AG10803 (cell line): ENCODE results near the gene MYCL.

Source experiments
- DNase-seq: peaks from one replicate; pipeline ENCODE4 v3.0.0; 2010; ENCODE audit warnings: low read depth
- H3K4me3 ChIP-seq: 2 replicates; pipeline ENCODE4 v1.5.1; 2011; ENCODE audit warnings: mild to moderate bottlenecking, low read length, control low read depth
- TF ChIP-seq, protein P1 (sequence below): conservative IDR thresholded peaks from 2 replicates; pipeline ENCODE4 v1.5.1; 2011; ENCODE audit warnings: mild to moderate bottlenecking, low read length, control low read depth, inconsistent platforms

Gene MYCL

DNA sequence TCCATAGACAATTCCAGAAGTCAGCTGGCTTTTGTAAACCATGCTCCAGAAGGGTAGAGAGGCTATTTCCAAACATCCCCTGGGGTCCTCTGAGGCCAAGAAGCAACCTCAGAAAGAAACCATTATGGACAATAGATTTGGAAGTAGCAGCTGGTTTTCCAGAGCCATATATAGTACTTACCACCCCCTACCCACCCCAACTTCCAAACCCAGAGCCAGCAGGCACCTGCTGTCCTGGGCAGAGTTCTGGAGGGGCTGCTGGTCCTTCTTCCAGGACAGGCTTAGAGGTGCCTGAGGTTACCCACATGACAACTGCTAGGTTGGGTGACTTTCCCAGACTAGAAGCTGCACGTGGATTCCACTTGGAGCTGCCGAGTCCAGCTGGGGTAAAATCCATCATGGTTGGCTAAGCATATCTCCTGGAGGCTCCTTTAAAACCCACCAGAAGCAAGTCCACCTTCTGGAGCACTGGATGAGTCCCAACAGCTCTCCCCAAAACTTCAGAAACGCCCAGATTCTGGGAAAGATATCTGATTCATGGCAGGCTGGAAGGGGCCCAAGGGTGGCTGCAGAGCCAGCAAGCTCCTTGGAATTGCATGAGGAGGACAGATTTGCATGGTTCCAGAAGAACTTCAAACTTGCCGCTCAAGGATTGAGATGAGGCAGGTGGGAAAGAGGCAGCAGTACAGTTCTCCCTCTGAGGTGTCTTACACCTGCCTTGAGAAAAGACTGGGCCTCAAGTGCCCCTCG lies 5.8 kb downstream of the MYCL start:
- TF ChIP-seq, protein P1, sequence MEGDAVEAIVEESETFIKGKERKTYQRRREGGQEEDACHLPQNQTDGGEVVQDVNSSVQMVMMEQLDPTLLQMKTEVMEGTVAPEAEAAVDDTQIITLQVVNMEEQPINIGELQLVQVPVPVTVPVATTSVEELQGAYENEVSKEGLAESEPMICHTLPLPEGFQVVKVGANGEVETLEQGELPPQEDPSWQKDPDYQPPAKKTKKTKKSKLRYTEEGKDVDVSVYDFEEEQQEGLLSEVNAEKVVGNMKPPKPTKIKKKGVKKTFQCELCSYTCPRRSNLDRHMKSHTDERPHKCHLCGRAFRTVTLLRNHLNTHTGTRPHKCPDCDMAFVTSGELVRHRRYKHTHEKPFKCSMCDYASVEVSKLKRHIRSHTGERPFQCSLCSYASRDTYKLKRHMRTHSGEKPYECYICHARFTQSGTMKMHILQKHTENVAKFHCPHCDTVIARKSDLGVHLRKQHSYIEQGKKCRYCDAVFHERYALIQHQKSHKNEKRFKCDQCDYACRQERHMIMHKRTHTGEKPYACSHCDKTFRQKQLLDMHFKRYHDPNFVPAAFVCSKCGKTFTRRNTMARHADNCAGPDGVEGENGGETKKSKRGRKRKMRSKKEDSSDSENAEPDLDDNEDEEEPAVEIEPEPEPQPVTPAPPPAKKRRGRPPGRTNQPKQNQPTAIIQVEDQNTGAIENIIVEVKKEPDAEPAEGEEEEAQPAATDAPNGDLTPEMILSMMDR, result no peak
- H3K4me3 ChIP-seq, result no peak overlapping the region
- DNase-seq, result peak; percentile 24

DNA sequence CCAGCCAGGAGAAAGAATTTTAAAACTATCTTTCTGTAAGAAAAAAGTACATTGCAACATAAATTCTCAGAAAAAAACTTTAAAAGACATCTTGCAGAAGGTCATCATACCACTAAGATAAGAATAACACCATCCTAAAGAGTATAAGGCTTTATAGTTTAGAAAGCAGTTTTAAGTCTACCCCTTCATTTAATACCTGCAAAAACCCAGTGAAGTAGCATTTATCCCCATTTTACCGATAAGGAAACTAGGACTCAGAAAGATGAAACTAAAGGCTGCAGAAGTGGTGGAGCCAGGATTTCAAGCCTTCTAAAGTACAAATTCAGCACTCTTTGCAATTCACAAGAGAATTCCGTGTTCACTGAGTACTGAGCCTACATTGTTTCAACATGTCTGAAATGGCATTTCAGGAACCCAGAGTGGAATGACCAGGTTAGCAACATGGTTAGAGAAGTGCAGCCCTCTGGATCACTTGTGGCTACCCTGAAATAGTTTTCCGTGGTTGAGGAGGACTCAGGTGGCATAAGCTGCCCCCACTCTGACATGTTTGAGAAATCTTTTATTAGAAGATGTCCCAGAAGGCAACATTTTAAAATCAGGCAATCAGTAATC lies 6.7 kb downstream of the MYCL start:
- peak; percentile 34 for DNase-seq
- TF ChIP-seq, protein P1, result no peak
- H3K4me3 ChIP-seq, result no peak overlapping the region

DNA sequence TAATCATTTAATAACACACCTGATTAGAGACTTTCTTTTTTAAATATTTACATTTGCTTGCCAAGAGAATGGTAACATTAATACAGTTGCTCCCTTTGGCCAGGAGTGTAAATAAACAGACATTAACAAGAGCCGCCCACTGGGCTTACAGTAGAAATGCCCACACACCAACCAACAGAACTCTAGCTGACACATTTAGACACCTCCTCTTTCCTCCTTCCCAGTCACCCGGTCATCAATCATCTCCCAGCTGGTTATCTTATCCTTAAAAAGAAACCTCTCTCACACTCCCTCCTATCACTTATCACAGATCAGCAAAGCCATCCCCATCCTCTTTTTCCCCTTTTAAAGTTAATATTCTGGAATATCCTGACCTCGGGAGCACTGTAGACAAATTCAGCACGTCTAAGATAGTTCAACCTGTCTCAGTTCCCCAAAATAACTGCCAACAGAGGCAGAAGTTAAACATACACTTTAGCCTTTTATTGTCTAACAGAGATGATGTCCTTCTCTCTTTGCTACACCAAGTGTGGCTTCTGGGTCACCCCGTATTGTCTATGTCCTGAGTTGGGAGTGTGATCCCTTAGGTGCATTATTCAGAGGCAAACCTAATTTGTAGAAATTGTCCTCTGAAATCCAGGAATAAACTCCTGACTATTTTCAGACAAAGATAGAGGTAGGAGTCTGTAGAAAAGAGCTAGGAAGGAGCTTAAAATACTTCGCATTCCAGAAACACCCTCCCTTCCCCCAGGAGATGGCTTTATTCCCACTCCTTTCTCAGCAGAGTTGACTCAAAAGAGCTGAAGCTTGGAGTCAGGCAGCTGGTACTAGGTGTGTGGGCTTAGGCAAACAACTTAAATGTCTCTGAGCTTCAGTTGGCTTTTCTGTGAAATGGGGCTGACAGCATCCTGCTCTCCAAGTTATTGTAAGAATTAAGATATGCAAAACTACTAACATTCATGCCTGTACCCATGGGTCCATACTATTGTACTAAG lies 8.8 kb downstream of the MYCL start:
- TF ChIP-seq, protein P1, result no peak
- DNase-seq, result peak; percentile 83
- H3K4me3 ChIP-seq, result no peak overlapping the region

DNA sequence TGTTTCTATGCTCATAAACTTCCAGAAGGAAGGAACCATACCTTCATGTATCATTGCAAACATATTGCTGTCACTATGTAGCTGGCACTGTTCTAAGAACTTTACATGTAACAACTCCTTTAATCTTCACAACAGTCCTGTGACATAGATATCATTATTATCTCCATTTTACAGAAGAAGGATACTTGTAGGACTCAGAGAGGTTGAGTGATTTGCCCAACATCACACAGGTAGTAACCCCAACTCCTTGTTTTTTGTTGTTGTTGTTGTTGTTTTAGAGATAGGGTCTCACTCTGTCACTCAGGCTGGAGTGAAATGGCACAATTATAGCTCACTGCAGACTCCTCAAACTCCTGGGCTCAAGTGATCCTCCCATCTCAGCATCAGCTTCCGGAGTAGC lies 10.8 kb downstream of the MYCL start:
- H3K4me3 ChIP-seq, result no peak overlapping the region
- DNase-seq, result no peak
- TF ChIP-seq, protein P1, result no peak

DNA sequence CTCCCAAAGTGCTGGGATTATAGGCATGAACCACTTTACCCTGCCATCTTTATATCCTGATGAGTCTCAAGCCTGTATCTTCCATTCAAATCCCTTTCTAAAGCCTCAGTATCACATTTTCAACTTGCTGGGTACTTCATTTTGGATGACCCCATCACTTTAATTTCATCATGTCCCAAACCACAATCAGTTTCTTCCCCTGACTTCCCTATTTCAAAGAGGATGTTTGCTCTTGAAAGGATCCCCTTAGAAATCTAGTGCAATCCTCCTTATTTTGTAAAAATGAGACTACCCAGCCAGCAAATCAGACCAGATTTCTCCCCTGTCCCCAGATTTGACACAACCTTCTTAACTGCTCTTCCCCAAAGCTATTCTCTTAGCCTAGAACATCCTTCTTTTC lies 11.4 kb downstream of the MYCL start:
- TF ChIP-seq, protein P1, result no peak
- H3K4me3 ChIP-seq, result no peak overlapping the region
- DNase-seq, result no peak

DNA sequence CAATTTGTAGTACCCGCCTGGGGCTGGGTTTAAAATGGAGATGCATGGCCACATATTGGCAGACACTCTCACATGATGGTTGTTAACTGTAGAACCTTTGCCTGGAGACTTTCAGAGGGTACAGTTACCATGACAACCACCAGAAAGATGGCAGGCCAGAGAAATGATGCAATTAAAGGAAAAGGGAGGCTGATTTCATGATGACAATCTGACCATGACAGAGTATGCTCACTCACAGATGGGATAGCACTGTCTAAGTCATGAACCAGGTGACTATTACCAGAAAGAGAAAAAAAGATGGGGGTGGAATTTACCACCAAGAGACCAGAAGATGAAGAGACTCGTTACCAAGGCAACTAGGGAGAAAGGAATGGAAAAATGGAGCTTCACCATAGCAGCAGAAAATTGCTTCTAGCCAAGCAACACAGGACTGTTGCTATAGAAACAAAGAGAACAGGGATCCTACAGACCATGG lies 14.9 kb downstream of the MYCL start:
- peak; percentile 25 for DNase-seq

More for the DNA sequence above, 14.9 kb downstream of the MYCL start:
- H3K4me3 ChIP-seq, result no peak overlapping the region
- TF ChIP-seq, protein P1, result no peak
